GM12873 (cell line): Measurements from ENCODE around the gene PALLD.

Experiments used
- CTCF ChIP-seq: IDR thresholded peaks from 2 replicates; pipeline ENCODE4 v1.5.1; 2012; ENCODE audit warnings: low read depth, mild to moderate bottlenecking, moderate library complexity, low read length, control low read depth; ENCODE audit not compliant: insufficient read depth; ENCODE audit errors: missing control alignments

Gene PALLD

GRCh38 chr4:168741281-168742173 is 244.7 kb downstream of the PALLD start:
- no peak for TF ChIP-seq CTCF

- no peak for TF ChIP-seq CTCF
Observed at GRCh38 chr4:168743131-168743530, 246.3 kb downstream of the PALLD start.

- no peak for TF ChIP-seq CTCF
Observed at GRCh38 chr4:168743601-168744000, 246.7 kb downstream of the PALLD start.

GRCh38 chr4:168744021-168744420 is 247.2 kb downstream of the PALLD start:
- TF ChIP-seq CTCF, result no peak

GRCh38 chr4:168748807-168749206 is 252.0 kb downstream of the PALLD start:
- no peak for TF ChIP-seq CTCF

- no peak for TF ChIP-seq CTCF
Observed at GRCh38 chr4:168751263-168752225, 254.7 kb downstream of the PALLD start.
